IMR-90 (cell line): ENCODE results near the gene KLHDC3.

ENCODE experiments used
- BHLHE40 ChIP-seq: fragments of 150-350 bp; IDR thresholded peaks from 2 replicates; pipeline ENCODE4 v1.6.1; 2016; ENCODE audit warnings: mild to moderate bottlenecking, low read depth, low read length
- CEBPB ChIP-seq: IDR thresholded peaks from 2 replicates; pipeline ENCODE4 v1.6.1; 2012; ENCODE audit warnings: low read depth, low read length, improper control_type of control experiment
- CTCF ChIP-seq: conservative IDR thresholded peaks from 2 replicates; pipeline ENCODE4 v1.5.1; 2012; ENCODE audit warnings: mild to moderate bottlenecking, low read depth, low read length, improper control_type of control experiment
- FOS ChIP-seq: fragments of 150-350 bp; IDR thresholded peaks from 2 replicates; pipeline ENCODE4 v1.6.1; 2016; ENCODE audit warnings: low read depth, low read length
- MXI1 ChIP-seq: IDR thresholded peaks from 2 replicates; pipeline ENCODE4 v1.6.1; 2012; ENCODE audit warnings: low read depth, mild to moderate bottlenecking, low read length, moderate library complexity, borderline replicate concordance
- POLR2A ChIP-seq: IDR thresholded peaks from 2 replicates; pipeline ENCODE4 v1.6.1; 2012; ENCODE audit warnings: mild to moderate bottlenecking, low read depth, low read length
- RAD21 ChIP-seq: IDR thresholded peaks from 2 replicates; pipeline ENCODE4 v1.6.1; 2012; ENCODE audit warnings: low read length, improper control_type of control experiment
- RCOR1 ChIP-seq: IDR thresholded peaks from 2 replicates; pipeline ENCODE4 v1.6.1; 2012; ENCODE audit warnings: mild to moderate bottlenecking, low read length, improper control_type of control experiment; ENCODE audit not compliant: insufficient replicate concordance
- SMC3 ChIP-seq: fragments of 150-350 bp; IDR thresholded peaks from 2 replicates; pipeline ENCODE4 v1.6.1; 2016; ENCODE audit warnings: low read depth, mild to moderate bottlenecking, antibody characterized with exemption, low read length, moderate library complexity

GRCh38 chr6:42987533-42988451, 26.3 kb upstream of the KLHDC3 start:
- TF ChIP-seq CTCF, result no peak
- no peak for TF ChIP-seq SMC3
- no peak for TF ChIP-seq BHLHE40
- no peak for TF ChIP-seq RCOR1
- TF ChIP-seq FOS, result no peak
- no peak for TF ChIP-seq POLR2A
- no peak for TF ChIP-seq RAD21
- TF ChIP-seq MXI1, result no peak
- peak; percentile 55; the same call in 1 of the 2 replicates for TF ChIP-seq CEBPB
